Measurements from ENCODE around the gene TPPP. TPM values are rescaled to one million over a fixed set of nuclear protein-coding genes. Genes with fewer than 3 reads are reported as not detected.

Gene TPPP
- total RNA-seq, 1 experiment from 2014 or later = 0.04 TPM

DNA sequence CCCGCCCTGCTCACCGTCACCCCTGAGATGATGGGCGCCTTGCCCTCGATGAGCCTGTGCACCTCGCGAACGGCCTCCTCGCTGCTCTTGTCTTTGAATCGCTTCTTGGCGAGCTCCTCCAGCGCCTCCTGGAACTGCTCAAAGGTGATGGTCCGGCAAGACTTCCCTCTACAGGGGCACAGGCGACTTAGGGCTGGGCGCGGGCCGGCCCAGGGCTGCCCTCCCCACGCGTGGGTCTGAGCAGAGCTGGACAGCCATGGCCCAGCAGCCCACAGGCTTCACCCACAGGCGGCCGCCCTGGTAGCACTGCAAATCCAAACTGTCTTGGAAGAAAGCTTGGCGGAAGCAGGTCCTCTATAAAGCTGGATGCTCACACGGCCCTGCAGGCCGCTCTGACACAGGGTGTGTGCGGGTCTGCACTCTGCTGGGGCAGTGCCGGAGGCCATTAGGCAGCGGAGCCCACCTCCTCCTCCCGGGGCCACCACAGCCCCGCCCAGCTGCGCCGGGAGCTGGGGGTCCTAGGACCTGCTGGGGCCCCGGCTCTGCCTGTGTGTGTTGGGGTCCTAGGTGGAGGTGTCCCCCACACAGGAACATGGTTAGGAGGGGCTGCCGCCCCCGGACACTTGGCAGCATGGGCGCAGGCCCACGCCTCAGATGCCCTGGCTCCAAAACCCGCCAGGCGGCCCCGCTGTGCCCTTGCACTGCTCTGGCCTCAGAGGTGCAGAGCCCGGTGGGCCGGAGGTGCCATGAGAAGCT, 27.0 kb downstream of the TPPP start:
- no peak overlapping the region for H3K4me3 ChIP-seq
- H3K9me3 ChIP-seq (replicated peaks) = no peaks in the 10 kb centered on the region
- H3K36me3 ChIP-seq = no peaks in the 10 kb centered on the region
- no peaks in the 10 kb centered on the region for H3K4me1 ChIP-seq
- H3K27ac ChIP-seq = no peak overlapping the region
- H3K27me3 ChIP-seq = no peaks in the 10 kb centered on the region
- no peak for DNase-seq

DNA sequence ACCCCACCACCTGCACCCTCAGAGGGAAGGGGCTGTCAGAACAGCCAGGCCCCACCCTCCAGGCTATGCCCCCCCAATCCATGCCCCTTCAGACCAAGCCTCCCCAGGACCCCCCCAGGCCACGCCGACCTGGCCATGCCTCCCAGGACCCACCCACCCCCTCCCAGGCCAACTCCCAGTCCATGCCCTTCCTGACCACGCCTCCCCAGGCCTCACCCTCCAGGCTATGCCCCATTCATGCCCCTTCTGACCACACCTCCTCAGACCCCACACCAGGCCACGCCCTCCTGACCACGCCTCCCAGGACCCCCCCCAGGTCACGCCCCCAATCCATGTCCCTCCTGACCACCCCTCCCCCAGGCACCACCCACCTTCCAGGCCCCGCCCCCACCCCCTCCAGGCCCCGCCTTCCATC, 27.6 kb downstream of the TPPP start:
- H3K36me3 ChIP-seq = 0 out of 2 replicates have a peak, but pooled peaks cover under 1% of the 10 kb centered on the region
- DNase-seq = peak in 1 of 2 experiments; percentile 30
- no peak overlapping the region for H3K4me3 ChIP-seq
- H3K27me3 ChIP-seq = no peaks in the 10 kb centered on the region
- no peaks in the 10 kb centered on the region for H3K4me1 ChIP-seq
- H3K27ac ChIP-seq = no peak overlapping the region
- H3K9me3 ChIP-seq (replicated peaks) = no peaks in the 10 kb centered on the region

- peaks cover 6% of the 10 kb centered on the region; the same call in 1 of the 2 replicates for H3K36me3 ChIP-seq
- H3K27me3 ChIP-seq = no peaks in the 10 kb centered on the region
- no peaks in the 10 kb centered on the region for H3K9me3 ChIP-seq (replicated peaks)
- H3K27ac ChIP-seq = no peak overlapping the region
- H3K4me1 ChIP-seq = no peaks in the 10 kb centered on the region
- H3K4me3 ChIP-seq = no peak overlapping the region
- DNase-seq = no peak
These were observed 28.2 kb downstream of the TPPP start for GRCh38 chr5:664994-665360.

GRCh38 chr5:664343-664993, 28.7 kb downstream of the TPPP start:
- no peak overlapping the region for H3K4me3 ChIP-seq
- no peaks in the 10 kb centered on the region for H3K9me3 ChIP-seq (replicated peaks)
- peaks cover 11% of the 10 kb centered on the region; the same call in 1 of the 2 replicates for H3K36me3 ChIP-seq
- no peak overlapping the region for H3K27ac ChIP-seq
- DNase-seq = no peak
- H3K4me1 ChIP-seq = no peaks in the 10 kb centered on the region
- H3K27me3 ChIP-seq = no peaks in the 10 kb centered on the region

GRCh38 chr5:663436-664342, 29.5 kb downstream of the TPPP start:
- Histone ChIP-seq H3K27ac (no peak overlapping the region), H3K9me3 (replicated peaks) (no peaks in the 10 kb centered on the region), H3K36me3 (peaks cover 15% of the 10 kb centered on the region; the same call in 1 of the 2 replicates), H3K4me3 (no peak overlapping the region), H3K27me3 (no peaks in the 10 kb centered on the region), H3K4me1 (no peaks in the 10 kb centered on the region)
- no peak for DNase-seq

- Histone ChIP-seq H3K27me3 (no peaks in the 10 kb centered on the region), H3K4me1 (no peaks in the 10 kb centered on the region), H3K4me3 (no peak overlapping the region), H3K27ac (no peak overlapping the region), H3K36me3 (peaks cover 17% of the 10 kb centered on the region; the same call in 1 of the 2 replicates), H3K9me3 (replicated peaks) (no peaks in the 10 kb centered on the region)
- no peak for DNase-seq
These were observed 30.3 kb downstream of the TPPP start for GRCh38 chr5:662751-663435.

GRCh38 chr5:661891-662750, 31.0 kb downstream of the TPPP start:
- H3K27ac ChIP-seq = no peak overlapping the region
- no peaks in the 10 kb centered on the region for H3K4me1 ChIP-seq
- no peaks in the 10 kb centered on the region for H3K27me3 ChIP-seq
- DNase-seq = no peak
- no peaks in the 10 kb centered on the region for H3K9me3 ChIP-seq (replicated peaks)
- no peak overlapping the region for H3K4me3 ChIP-seq
- peaks cover 17% of the 10 kb centered on the region; the same call in 1 of the 2 replicates for H3K36me3 ChIP-seq

DNA sequence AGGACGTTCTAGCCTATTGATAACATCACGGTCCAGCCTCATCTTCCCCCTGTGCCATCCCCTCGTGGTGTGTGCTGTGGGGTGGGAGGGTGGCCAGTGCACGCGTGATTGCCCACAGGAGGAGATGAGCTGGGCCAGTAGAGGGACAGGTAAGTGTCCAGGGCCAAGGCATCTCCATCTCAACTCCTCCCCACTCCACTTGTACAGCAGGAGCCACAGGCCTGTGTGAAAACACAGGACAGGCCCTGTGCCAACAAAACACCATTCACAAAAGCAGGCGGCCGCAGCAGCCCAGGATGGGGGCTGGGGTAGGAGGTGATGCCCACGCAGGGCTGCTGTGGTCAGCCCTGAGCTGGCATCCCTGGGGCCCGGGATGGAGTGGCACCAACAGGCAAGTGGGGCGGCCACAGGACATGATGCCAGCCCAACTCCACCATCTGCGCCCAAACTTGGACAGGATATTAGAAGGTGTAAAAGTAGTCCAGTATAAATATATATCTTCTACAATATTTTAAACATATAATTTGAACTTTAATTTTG, 32.6 kb downstream of the TPPP start:
- Histone ChIP-seq H3K27ac (no peak overlapping the region), H3K27me3 (no peaks in the 10 kb centered on the region), H3K4me1 (no peaks in the 10 kb centered on the region), H3K36me3 (peaks cover 20% of the 10 kb centered on the region; the same call in 1 of the 2 replicates), H3K4me3 (no peak overlapping the region), H3K9me3 (replicated peaks) (no peaks in the 10 kb centered on the region)
- no peak for DNase-seq

DNA sequence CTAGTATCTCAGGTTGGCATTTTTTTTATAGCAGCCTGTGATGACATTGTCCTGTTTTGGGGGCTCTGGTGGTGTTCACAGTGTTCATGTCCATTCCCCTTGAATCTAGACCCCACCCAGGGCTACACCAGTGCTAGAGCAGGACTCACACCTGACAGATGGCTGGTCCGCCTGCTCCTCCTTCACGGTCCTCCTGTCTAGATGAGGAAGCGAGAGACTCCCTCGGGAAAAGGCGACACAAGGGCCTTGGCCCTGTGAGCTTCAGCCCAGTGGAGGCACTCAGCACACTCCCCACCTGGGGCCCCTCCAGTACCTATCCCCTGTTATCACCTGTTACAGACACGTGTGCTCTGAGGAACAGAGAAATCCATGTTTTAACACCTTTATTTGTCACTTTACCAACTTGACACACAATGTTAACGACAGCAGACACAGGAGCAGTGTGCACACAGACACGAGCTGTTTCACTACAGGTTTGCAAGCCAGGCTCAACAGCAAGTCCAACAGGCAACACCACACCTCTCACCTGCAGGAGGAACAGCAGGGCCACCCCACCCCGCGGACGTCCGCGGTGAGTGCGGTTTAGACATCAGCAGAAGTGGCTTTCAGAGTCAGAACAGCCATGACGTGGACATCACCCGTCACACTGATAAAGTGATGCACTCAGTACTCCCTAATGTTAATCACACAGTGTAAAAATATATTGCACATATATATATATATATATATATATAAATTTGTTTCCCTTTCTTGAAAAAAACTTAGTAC, 33.5 kb downstream of the TPPP start:
- H3K4me1 ChIP-seq = no peaks in the 10 kb centered on the region
- no peaks in the 10 kb centered on the region for H3K27me3 ChIP-seq
- H3K4me3 ChIP-seq = no peak overlapping the region
- DNase-seq = no peak
- no peaks in the 10 kb centered on the region for H3K9me3 ChIP-seq (replicated peaks)
- H3K36me3 ChIP-seq = peaks cover 20% of the 10 kb centered on the region; the same call in 1 of the 2 replicates
- H3K27ac ChIP-seq = no peak overlapping the region

DNA sequence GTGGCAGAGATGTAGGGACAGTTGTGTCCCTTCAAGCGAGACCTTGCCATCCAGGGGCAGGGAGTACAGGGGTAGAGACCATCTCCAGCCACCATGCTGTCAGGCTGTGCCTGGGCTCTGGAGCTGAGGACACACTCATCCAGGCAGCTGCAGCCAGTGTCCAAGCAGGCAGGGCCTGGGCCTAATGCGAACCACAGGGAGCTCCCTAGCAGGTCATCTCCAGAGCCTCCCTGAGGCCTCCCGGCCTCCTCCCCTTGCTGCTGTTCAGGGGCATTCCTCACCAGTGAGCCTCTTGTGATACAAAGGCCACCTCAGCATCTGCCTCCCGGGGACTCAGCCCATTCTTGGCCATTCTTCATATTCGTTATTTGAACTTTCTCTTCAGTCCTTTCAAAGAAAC, 35.0 kb downstream of the TPPP start:
- H3K27ac ChIP-seq = no peak overlapping the region
- no peak overlapping the region for H3K4me3 ChIP-seq
- no peaks in the 10 kb centered on the region for H3K27me3 ChIP-seq
- H3K9me3 ChIP-seq (replicated peaks) = no peaks in the 10 kb centered on the region
- peaks cover 20% of the 10 kb centered on the region; the same call in 1 of the 2 replicates for H3K36me3 ChIP-seq
- no peak for DNase-seq
- no peaks in the 10 kb centered on the region for H3K4me1 ChIP-seq

- peaks cover 20% of the 10 kb centered on the region; the same call in 1 of the 2 replicates for H3K36me3 ChIP-seq
- no peak for DNase-seq
These were observed 35.6 kb downstream of the TPPP start for GRCh38 chr5:657570-657969.

GRCh38 chr5:655406-655805, 37.7 kb downstream of the TPPP start:
- DNase-seq = no peak

More at GRCh38 chr5:657570-657969, 35.6 kb downstream of the TPPP start:
- Histone ChIP-seq H3K9me3 (replicated peaks) (no peaks in the 10 kb centered on the region), H3K27ac (no peak overlapping the region), H3K4me3 (no peak overlapping the region), H3K4me1 (no peaks in the 10 kb centered on the region), H3K27me3 (no peaks in the 10 kb centered on the region)

More at GRCh38 chr5:655406-655805, 37.7 kb downstream of the TPPP start:
- Histone ChIP-seq H3K9me3 (replicated peaks) (no peaks in the 10 kb centered on the region), H3K36me3 (peaks cover 19% of the 10 kb centered on the region; the same call in 1 of the 2 replicates), H3K4me1 (no peaks in the 10 kb centered on the region), H3K4me3 (no peak overlapping the region), H3K27me3 (no peaks in the 10 kb centered on the region), H3K27ac (no peak overlapping the region)
